DOHH2 (cell line): ENCODE results near the gene MAP3K10.

Experiments used
- CTCF ChIP-seq: fragments of 200-600 bp; sonication (generic); IDR thresholded peaks from one replicate; pipeline ENCODE4 v1.5.1; 2014; ENCODE audit warnings: antibody characterized with exemption, mild to moderate bottlenecking, low read depth, low read length; ENCODE audit not compliant: poor library complexity, severe bottlenecking
- EZH2phosphoT487 ChIP-seq: fragments of 200-600 bp; sonication (generic); IDR thresholded peaks from 2 replicates; pipeline ENCODE4 v1.6.1; 2017; ENCODE audit warnings: borderline replicate concordance, mild to moderate bottlenecking, antibody characterized with exemption, low read length, moderate library complexity, mixed read lengths

GRCh38 chr19:40245506-40246128 is 54.4 kb downstream of the MAP3K10 start:
- TF ChIP-seq CTCF, result no peak
- no peak for TF ChIP-seq EZH2phosphoT487
